ENCODE data around the gene CBFA2T3.

DNA sequence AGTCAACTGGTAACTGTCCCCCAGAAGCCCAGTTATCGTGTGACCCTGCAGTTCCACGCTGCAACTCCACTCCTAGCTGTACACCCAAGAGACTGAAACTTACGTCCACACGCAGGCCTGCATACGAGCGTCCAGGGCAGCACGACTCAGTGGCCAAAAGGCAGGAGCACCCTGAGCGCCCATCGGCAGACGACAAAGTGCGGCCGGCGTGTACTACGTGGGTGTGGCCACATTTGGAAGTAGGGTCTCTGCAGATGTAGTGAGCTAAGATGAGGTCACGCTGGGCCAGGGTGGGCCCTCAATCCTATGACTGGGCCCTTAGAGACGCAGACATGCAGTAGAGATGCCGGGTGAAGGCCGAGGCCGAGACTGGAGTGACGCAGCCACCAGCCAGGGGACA, 133.8 kb downstream of the CBFA2T3 start:
- TF ChIP-seq POLR2AphosphoS5 (IDR thresholded peaks at IDR 0.05; ENCODE audit: low read depth, low read length) (no peak), FOXP2 (optimal IDR thresholded peaks at IDR 0.05; ENCODE audit: borderline replicate concordance, extremely low read depth, extremely low read length, insufficient read depth) (no peak), SIN3A (IDR thresholded peaks at IDR 0.05; ENCODE audit: borderline replicate concordance, insufficient read depth, low read length) (no peak)
- TF ChIP-seq, protein P1, sequence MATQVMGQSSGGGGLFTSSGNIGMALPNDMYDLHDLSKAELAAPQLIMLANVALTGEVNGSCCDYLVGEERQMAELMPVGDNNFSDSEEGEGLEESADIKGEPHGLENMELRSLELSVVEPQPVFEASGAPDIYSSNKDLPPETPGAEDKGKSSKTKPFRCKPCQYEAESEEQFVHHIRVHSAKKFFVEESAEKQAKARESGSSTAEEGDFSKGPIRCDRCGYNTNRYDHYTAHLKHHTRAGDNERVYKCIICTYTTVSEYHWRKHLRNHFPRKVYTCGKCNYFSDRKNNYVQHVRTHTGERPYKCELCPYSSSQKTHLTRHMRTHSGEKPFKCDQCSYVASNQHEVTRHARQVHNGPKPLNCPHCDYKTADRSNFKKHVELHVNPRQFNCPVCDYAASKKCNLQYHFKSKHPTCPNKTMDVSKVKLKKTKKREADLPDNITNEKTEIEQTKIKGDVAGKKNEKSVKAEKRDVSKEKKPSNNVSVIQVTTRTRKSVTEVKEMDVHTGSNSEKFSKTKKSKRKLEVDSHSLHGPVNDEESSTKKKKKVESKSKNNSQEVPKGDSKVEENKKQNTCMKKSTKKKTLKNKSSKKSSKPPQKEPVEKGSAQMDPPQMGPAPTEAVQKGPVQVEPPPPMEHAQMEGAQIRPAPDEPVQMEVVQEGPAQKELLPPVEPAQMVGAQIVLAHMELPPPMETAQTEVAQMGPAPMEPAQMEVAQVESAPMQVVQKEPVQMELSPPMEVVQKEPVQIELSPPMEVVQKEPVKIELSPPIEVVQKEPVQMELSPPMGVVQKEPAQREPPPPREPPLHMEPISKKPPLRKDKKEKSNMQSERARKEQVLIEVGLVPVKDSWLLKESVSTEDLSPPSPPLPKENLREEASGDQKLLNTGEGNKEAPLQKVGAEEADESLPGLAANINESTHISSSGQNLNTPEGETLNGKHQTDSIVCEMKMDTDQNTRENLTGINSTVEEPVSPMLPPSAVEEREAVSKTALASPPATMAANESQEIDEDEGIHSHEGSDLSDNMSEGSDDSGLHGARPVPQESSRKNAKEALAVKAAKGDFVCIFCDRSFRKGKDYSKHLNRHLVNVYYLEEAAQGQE (IDR thresholded peaks at IDR 0.05; ENCODE audit: insufficient read depth in 1 of 2, low read depth in 2 of 2, low read length in 2 of 2) = no peak
